ENCODE data around the gene POLR3E.
A peak's percentile ranks its signal among the peaks of the same experiment; 100 is the strongest.

The POLR3E gene

GRCh38 chr16:22358000-22358399 lies 60.8 kb downstream of the POLR3E start:
- no peak overlapping the region for H3K27ac ChIP-seq

DNA sequence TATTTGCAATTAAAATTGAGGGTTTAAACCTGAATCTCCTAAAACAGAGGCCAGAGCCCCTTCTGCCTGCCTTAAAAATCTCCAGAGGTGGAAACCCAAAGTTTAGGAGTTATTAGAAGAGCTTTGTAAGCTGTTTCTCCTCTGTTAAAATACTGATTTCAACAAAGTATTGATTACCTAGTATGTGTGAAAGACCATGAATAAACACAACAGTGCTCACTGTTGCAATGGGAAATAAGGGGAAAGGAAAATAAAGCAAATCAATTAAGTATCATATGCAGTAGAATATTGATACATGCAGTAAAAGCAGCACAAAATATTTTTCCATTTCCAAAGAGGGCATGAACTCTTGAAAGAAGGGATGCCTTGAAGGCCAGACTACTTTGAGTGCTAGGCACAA lies 62.5 kb downstream of the POLR3E start:
- TF ChIP-seq ZFX (IDR thresholded peaks at IDR 0.05; ENCODE audit: borderline replicate concordance), result no peak
- TF ChIP-seq CTCF (IDR thresholded peaks at IDR 0.05), result no peak
- H3K27ac ChIP-seq, result no peak overlapping the region

More at GRCh38 chr16:22358000-22358399, 60.8 kb downstream of the POLR3E start:
- TF ChIP-seq CTCF (IDR thresholded peaks at IDR 0.05) (no peak), ZFX (IDR thresholded peaks at IDR 0.05; ENCODE audit: borderline replicate concordance) (no peak)

DNA sequence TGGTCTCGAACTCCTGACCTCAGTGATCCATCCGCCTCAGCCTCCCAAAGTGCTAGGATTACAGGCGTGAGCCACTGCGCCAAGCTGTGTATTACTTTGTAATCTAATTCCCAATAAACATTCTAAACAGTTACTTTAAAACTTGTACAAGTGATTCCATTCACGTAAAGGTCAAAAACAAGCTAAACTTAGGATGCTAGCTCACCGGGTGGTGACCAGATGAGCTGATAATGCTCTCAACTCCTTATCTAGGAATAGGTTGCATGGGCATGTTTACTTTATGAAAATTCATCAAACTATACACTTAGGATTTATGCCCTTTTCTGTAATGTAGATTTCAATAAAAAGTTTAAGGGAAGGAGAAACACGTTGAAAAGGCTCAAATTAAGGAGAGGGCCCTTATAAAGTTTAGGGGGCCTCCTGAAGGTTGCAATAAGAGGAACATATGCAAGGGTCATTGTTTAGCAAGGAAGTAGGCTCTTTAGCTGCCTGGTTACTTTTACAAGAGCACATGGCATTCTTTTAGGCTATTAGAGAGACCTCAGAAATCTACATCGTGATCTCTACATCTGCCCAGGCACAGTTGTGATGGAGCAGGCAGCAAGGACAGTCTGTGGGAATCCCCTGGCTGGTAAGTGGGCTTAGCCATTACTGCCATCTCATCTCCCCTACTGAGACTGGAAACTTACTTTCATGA lies 63.9 kb downstream of the POLR3E start:
- no peak for TF ChIP-seq ZFX (IDR thresholded peaks at IDR 0.05; ENCODE audit: borderline replicate concordance)
- no peak for TF ChIP-seq CTCF (IDR thresholded peaks at IDR 0.05)
- no peak overlapping the region for H3K27ac ChIP-seq

DNA sequence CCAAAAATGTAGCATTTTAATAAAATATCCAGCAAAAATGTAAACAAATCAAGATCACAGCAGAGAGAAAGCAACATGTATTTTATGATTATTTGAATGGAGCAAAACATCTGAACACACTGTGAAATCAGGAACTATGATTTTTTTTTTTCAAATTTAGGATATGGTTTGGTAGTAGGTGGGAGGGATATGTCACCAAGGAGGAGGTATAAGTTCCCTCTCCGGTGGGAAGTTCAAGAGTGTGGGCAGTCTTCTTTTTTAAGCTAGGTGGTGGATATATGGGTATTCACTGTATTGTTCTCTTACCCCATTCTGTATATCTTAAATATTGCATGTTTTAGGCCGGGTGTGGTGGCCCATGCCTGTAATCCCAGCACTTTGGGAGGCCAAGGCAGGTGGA lies 67.0 kb downstream of the POLR3E start:
- H3K27ac ChIP-seq, result no peak overlapping the region
- TF ChIP-seq ZFX (IDR thresholded peaks at IDR 0.05; ENCODE audit: borderline replicate concordance) (no peak), CTCF (IDR thresholded peaks at IDR 0.05) (no peak)

GRCh38 chr16:22366371-22366770 lies 69.2 kb downstream of the POLR3E start:
- TF ChIP-seq ZFX (IDR thresholded peaks at IDR 0.05; ENCODE audit: borderline replicate concordance), result no peak
- no peak for TF ChIP-seq CTCF (IDR thresholded peaks at IDR 0.05)
- H3K27ac ChIP-seq, result no peak overlapping the region

- H3K27ac ChIP-seq, result no peak overlapping the region
- TF ChIP-seq CTCF (IDR thresholded peaks at IDR 0.05) (no peak), ZFX (IDR thresholded peaks at IDR 0.05; ENCODE audit: borderline replicate concordance) (no peak)
Measured at GRCh38 chr16:22366889-22367288, 69.7 kb downstream of the POLR3E start.

GRCh38 chr16:22368200-22368826 lies 71.1 kb downstream of the POLR3E start:
- peak overlapping the region; percentile 82 for H3K27ac ChIP-seq

Measured in 22Rv1 (cell line).